ENCODE data around the gene CBX7.

Gene CBX7
- total RNA-seq, result 36.4 to 211 (median 57.8) reads per million in 9 experiments

DNA sequence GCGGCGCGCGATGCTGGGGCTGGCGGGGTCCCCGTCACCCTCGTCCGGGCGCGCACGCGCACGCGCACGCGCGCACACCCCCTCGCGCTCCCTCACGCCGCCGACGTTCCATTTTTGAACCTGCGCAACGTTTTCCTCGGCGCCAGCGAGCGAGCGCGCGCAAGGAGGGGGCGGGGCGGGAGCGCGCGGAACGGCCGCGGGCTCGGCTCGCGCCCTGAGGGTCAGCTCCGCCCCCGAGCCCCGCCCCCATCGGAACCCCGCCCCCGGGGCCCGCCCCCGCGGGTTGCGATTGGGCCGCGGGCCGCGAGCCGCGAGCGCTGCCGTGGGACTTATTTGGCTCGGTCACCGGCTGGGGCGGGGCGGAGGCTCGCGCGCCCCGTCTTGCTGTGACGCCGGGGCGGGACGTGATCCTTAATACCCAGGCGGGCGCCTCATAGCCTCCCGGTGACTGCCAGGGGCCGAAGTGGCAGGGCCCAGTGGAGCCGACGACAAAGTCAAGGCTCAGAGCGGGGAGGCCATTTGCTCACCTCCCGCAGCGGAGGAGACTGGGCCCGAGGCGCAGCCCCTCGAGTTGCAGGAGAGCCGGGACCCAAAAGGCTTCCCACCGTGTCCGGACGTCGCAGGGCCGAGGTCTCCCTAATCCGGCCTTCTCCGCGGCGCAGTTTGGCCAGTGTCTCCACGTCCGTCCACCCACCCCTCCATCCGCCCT, at the start of gene CBX7:
Gene CBX7 (minus strand): TSS at position 170 of the 709 bp plus-strand sequence. CDS start 236 bp downstream, outside the sequence.
- peaks cover 21% of the 10 kb centered on the region for H3K36me3 Mint-ChIP-seq (ENCODE audit: insufficient read depth)
- peaks cover 37% of the 10 kb centered on the region in 2 donors for H3K4me1 Mint-ChIP-seq (ENCODE audit: low read depth in 2 of 2)
- H3K27ac Mint-ChIP-seq, result peak within 1 kb of the TSS; percentile 95 to 97
- peaks cover 5 to 7% of the 10 kb centered on the region in 2 donors for H3K27me3 Mint-ChIP-seq
- peak; percentile 78 for ATAC-seq (replicated peaks)
- peak within 1 kb of the TSS; percentile 96 to 97 for H3K4me3 Mint-ChIP-seq
- peak; percentile 85 to 92 (median 91) for DNase-seq
- H3K9me3 Mint-ChIP-seq, result no peaks in the 10 kb centered on the region

- H3K27ac Mint-ChIP-seq, result no peak overlapping the region
- ATAC-seq (replicated peaks), result no peak
- H3K36me3 Mint-ChIP-seq (ENCODE audit: insufficient read depth), result no peaks in the 10 kb centered on the region
- H3K4me3 Mint-ChIP-seq, result no peak overlapping the region
- no peaks in the 10 kb centered on the region for H3K27me3 Mint-ChIP-seq
- DNase-seq, result no peak
- peaks cover under 1 to 10% of the 10 kb centered on the region in 2 donors for H3K4me1 Mint-ChIP-seq (ENCODE audit: low read depth in 2 of 2)
- no peaks in the 10 kb centered on the region for H3K9me3 Mint-ChIP-seq
These were observed 45.1 kb upstream of the CBX7 start for GRCh38 chr22:39197578-39197977.

GRCh38 chr22:39194098-39194497, 41.6 kb upstream of the CBX7 start:
- Mint-ChIP-seq H3K4me3 (no peak overlapping the region), H3K27me3 (peaks cover 0 to 8% of the 10 kb centered on the region in 2 donors), H3K9me3 (no peaks in the 10 kb centered on the region), H3K4me1 (ENCODE audit: low read depth in 2 of 2) (peaks cover 2 to 10% of the 10 kb centered on the region in 2 donors), H3K36me3 (ENCODE audit: insufficient read depth) (peaks cover 3% of the 10 kb centered on the region), H3K27ac (no peak overlapping the region)
- no peak for DNase-seq
- ATAC-seq (replicated peaks), result no peak

DNA sequence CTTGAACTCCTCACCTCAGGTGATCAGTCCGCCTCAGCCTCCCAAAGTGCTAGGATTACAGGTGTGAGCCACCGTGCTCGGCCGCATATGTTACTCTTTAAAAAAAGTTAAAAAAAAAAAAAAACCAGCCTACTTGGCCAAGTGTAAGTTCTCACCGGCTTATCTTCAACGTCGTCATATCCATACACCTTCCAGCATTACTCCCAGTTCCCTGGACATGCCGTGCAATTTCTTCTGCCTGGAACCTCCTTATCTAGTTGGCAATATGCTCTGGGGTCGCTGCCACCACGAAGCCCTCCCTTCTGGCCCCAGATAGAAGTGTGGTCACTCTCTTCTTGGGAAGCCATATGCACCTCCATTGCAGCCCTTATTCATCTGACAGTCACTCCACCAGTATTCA, 36.3 kb upstream of the CBX7 start:
- no peak for ATAC-seq (replicated peaks)
- Mint-ChIP-seq H3K27me3 (peaks cover 0 to 14% of the 10 kb centered on the region in 2 donors), H3K9me3 (no peaks in the 10 kb centered on the region), H3K4me3 (no peak overlapping the region), H3K27ac (no peak overlapping the region), H3K4me1 (ENCODE audit: low read depth in 2 of 2) (peaks cover 2 to 7% of the 10 kb centered on the region in 2 donors), H3K36me3 (ENCODE audit: insufficient read depth) (peaks cover 3% of the 10 kb centered on the region)
- no peak for DNase-seq

GRCh38 chr22:39185601-39186012, 33.1 kb upstream of the CBX7 start:
- Mint-ChIP-seq H3K9me3 (no peaks in the 10 kb centered on the region), H3K4me3 (no peak overlapping the region), H3K36me3 (ENCODE audit: insufficient read depth) (no peaks in the 10 kb centered on the region), H3K27me3 (peaks cover 0 to 14% of the 10 kb centered on the region in 2 donors), H3K27ac (no peak overlapping the region), H3K4me1 (ENCODE audit: low read depth in 2 of 2) (peaks cover 6 to 15% of the 10 kb centered on the region in 2 donors)
- ATAC-seq (replicated peaks) (no peak), DNase-seq (no peak)

GRCh38 chr22:39184586-39185577, 32.4 kb upstream of the CBX7 start:
- no peak overlapping the region for H3K27ac Mint-ChIP-seq
- no peaks in the 10 kb centered on the region for H3K36me3 Mint-ChIP-seq (ENCODE audit: insufficient read depth)
- DNase-seq (no peak), ATAC-seq (replicated peaks) (no peak)
- no peak overlapping the region for H3K4me3 Mint-ChIP-seq
- H3K4me1 Mint-ChIP-seq (ENCODE audit: low read depth in 2 of 2), result peaks cover 6 to 15% of the 10 kb centered on the region in 2 donors
- H3K27me3 Mint-ChIP-seq, result peaks cover 0 to 14% of the 10 kb centered on the region in 2 donors
- no peaks in the 10 kb centered on the region for H3K9me3 Mint-ChIP-seq

DNA sequence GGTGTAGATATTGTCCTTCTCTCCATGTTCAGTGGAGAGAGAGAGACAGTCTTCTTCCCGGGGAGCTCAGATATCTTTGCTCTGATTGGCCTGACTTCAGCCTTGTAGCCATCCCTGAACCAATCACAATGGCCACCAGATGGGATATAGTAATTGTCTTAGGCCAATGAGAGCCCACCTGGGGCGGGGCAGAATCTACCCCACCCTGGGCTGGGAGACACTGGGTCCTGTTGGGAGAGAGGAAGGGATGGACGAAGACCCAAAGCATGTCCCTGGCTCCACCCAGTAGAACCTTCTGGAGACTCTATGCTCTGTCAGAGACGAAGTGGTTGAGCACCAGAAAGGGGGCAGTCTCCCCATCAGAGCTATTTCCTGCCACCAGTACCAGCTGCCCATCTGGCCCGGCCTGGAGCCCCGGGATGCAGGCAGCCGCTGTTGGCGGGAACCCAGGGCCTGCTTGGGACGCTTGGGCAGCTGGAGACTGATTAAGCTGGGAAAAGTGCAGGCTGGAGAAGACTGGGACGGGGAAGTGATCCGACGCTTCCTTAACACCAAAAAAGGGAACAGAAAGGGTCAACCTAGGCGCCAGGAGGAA, 31.6 kb upstream of the CBX7 start:
- Mint-ChIP-seq H3K4me3 (no peak overlapping the region), H3K27ac (no peak overlapping the region), H3K9me3 (no peaks in the 10 kb centered on the region), H3K36me3 (ENCODE audit: insufficient read depth) (peaks cover 3% of the 10 kb centered on the region), H3K27me3 (peaks cover 0 to 6% of the 10 kb centered on the region in 2 donors), H3K4me1 (ENCODE audit: low read depth in 2 of 2) (peaks cover 12 to 20% of the 10 kb centered on the region in 2 donors)
- ATAC-seq (replicated peaks) (no peak), DNase-seq (no peak)

- Mint-ChIP-seq H3K36me3 (ENCODE audit: insufficient read depth) (peaks cover 4% of the 10 kb centered on the region), H3K9me3 (no peaks in the 10 kb centered on the region), H3K27me3 (no peaks in the 10 kb centered on the region), H3K27ac (no peak overlapping the region), H3K4me1 (ENCODE audit: low read depth in 2 of 2) (peaks cover 25 to 33% of the 10 kb centered on the region in 2 donors), H3K4me3 (no peak overlapping the region)
- no peak for ATAC-seq (replicated peaks)
- no peak for DNase-seq
These were observed 30.1 kb upstream of the CBX7 start for GRCh38 chr22:39182478-39183030.

- no peak for ATAC-seq (replicated peaks)
- DNase-seq, result no peak
- Mint-ChIP-seq H3K36me3 (ENCODE audit: insufficient read depth) (peaks cover 4% of the 10 kb centered on the region), H3K4me1 (ENCODE audit: low read depth in 2 of 2) (peaks cover 30 to 36% of the 10 kb centered on the region in 2 donors), H3K27me3 (no peaks in the 10 kb centered on the region), H3K27ac (no peak overlapping the region), H3K4me3 (no peak overlapping the region), H3K9me3 (no peaks in the 10 kb centered on the region)
These were observed 29.3 kb upstream of the CBX7 start for GRCh38 chr22:39181778-39182177.

- peak overlapping the region in 1 of 2 donors; percentile 68 for H3K27ac Mint-ChIP-seq
- no peaks in the 10 kb centered on the region for H3K27me3 Mint-ChIP-seq
- peaks cover 35 to 36% of the 10 kb centered on the region in 2 donors for H3K4me1 Mint-ChIP-seq (ENCODE audit: low read depth in 2 of 2)
- DNase-seq (no peak), ATAC-seq (replicated peaks) (no peak)
- peaks cover 4% of the 10 kb centered on the region for H3K36me3 Mint-ChIP-seq (ENCODE audit: insufficient read depth)
- H3K4me3 Mint-ChIP-seq, result no peak overlapping the region
- no peaks in the 10 kb centered on the region for H3K9me3 Mint-ChIP-seq
These were observed 28.9 kb upstream of the CBX7 start for GRCh38 chr22:39181356-39181755.

- Mint-ChIP-seq H3K4me3 (no peak overlapping the region), H3K36me3 (ENCODE audit: insufficient read depth) (peaks cover 6% of the 10 kb centered on the region), H3K4me1 (ENCODE audit: low read depth in 2 of 2) (peaks cover 43 to 44% of the 10 kb centered on the region in 2 donors), H3K27me3 (no peaks in the 10 kb centered on the region), H3K9me3 (no peaks in the 10 kb centered on the region), H3K27ac (peak overlapping the region in 1 of 2 donors; percentile 75)
- DNase-seq (no peak), ATAC-seq (replicated peaks) (no peak)
These were observed 27.4 kb upstream of the CBX7 start for GRCh38 chr22:39179841-39180335.

DNA sequence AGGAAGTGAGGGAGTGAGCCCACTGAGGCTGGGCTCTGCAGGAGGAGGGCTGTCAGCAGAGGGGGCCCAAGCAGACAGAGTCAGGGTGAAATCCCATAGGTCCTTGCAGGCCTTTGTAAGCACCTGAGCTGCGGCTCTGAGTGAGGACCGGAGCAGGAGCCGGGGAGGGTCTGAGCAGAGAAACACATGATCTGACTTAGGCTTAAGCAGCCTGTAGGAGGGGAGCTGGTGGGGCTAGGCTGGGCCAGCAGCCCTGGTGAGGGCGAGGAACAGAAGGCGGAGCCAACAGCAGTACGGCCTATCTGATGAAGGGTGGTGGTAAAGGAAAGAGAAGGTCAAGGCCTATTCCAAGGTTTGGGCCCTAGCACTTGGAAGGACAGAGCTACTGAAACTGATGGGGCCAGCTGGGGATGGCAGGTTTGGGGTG, 26.9 kb upstream of the CBX7 start:
- DNase-seq, result no peak
- Mint-ChIP-seq H3K36me3 (ENCODE audit: insufficient read depth) (peaks cover 10% of the 10 kb centered on the region), H3K4me1 (ENCODE audit: low read depth in 2 of 2) (peaks cover 48% of the 10 kb centered on the region in 2 donors), H3K9me3 (no peaks in the 10 kb centered on the region), H3K27ac (peak overlapping the region; percentile 54 to 75), H3K27me3 (no peaks in the 10 kb centered on the region), H3K4me3 (peak overlapping the region in 1 of 2 donors; percentile 60)
- ATAC-seq (replicated peaks), result no peak
